ENCODE measurements around the gene IRAK2. TPM values are rescaled to one million over a fixed set of nuclear protein-coding genes. Genes with fewer than 3 reads are reported as not detected.

The IRAK2 gene
- total RNA-seq, 1 donor from 2014 or later, result 0.44 TPM

DNA sequence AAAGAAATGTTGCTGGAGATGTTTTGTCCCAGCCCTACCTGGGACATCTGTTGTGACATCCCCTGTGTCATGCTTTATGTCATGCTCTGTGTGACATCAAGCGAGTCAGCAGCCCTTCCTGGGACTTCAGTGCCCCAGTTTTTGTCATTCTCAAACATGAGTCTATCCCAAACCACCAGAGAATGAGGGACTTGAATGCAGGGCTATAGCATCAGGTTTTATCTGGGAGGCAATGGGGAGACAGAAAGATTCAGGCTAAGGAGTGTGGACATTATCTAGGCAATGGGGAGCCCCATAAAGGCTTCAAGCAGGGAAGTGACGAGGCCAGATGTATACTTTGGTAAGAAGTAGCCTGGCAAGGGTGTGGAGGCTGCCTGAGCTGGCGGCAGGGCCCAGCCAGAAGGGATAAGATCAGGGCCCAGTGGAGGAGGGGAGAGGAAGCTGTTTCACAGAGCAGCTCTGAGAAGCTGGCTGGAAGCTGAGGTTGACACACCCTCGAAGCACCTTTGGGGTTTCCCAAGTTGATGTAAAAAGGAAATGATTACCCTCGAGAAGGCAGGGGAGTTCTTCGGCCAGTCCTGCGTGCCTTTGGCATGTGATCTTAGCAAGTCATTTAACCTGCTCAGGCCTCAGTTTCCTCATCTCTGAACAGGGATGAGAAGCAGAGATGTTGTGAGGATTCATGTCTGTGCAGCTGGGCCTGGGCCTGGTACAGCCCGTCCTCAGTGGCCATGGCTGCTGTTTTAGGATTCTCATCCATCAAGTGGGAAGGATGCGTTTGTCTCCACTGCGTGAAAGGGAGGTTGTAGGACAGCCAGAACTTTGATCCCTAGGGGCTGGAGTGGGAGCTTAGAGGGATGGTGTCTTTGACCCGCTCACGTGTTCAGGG, 34.3 kb downstream of the IRAK2 start:
- DNase-seq (ENCODE audit: low read depth, low spot score), result no peak
- H3K4me1 Mint-ChIP-seq, result peaks cover 5% of the 10 kb centered on the region
- no peaks in the 10 kb centered on the region for H3K36me3 Mint-ChIP-seq (ENCODE audit: low read depth)
- TF ChIP-seq, protein P1, sequence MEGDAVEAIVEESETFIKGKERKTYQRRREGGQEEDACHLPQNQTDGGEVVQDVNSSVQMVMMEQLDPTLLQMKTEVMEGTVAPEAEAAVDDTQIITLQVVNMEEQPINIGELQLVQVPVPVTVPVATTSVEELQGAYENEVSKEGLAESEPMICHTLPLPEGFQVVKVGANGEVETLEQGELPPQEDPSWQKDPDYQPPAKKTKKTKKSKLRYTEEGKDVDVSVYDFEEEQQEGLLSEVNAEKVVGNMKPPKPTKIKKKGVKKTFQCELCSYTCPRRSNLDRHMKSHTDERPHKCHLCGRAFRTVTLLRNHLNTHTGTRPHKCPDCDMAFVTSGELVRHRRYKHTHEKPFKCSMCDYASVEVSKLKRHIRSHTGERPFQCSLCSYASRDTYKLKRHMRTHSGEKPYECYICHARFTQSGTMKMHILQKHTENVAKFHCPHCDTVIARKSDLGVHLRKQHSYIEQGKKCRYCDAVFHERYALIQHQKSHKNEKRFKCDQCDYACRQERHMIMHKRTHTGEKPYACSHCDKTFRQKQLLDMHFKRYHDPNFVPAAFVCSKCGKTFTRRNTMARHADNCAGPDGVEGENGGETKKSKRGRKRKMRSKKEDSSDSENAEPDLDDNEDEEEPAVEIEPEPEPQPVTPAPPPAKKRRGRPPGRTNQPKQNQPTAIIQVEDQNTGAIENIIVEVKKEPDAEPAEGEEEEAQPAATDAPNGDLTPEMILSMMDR (conservative IDR thresholded peaks at IDR 0.05), result no peak
- no peaks in the 10 kb centered on the region for H3K27me3 Mint-ChIP-seq (ENCODE audit: low read depth)
- H3K27ac Mint-ChIP-seq (ENCODE audit: unreplicated experiment), result peak overlapping the region; percentile 17
- H3K4me3 Mint-ChIP-seq, result no peak overlapping the region
- no peaks in the 10 kb centered on the region for H3K9me3 Mint-ChIP-seq

GRCh38 chr3:10204921-10205320, 40.2 kb downstream of the IRAK2 start:
- Mint-ChIP-seq H3K27me3 (ENCODE audit: low read depth) (no peaks in the 10 kb centered on the region), H3K36me3 (ENCODE audit: low read depth) (no peaks in the 10 kb centered on the region), H3K4me3 (no peak overlapping the region), H3K9me3 (no peaks in the 10 kb centered on the region), H3K4me1 (no peaks in the 10 kb centered on the region), H3K27ac (ENCODE audit: unreplicated experiment) (no peak overlapping the region)
- no peak for DNase-seq (ENCODE audit: low read depth, low spot score)
- TF ChIP-seq, protein P1 (conservative IDR thresholded peaks at IDR 0.05), result no peak

DNA sequence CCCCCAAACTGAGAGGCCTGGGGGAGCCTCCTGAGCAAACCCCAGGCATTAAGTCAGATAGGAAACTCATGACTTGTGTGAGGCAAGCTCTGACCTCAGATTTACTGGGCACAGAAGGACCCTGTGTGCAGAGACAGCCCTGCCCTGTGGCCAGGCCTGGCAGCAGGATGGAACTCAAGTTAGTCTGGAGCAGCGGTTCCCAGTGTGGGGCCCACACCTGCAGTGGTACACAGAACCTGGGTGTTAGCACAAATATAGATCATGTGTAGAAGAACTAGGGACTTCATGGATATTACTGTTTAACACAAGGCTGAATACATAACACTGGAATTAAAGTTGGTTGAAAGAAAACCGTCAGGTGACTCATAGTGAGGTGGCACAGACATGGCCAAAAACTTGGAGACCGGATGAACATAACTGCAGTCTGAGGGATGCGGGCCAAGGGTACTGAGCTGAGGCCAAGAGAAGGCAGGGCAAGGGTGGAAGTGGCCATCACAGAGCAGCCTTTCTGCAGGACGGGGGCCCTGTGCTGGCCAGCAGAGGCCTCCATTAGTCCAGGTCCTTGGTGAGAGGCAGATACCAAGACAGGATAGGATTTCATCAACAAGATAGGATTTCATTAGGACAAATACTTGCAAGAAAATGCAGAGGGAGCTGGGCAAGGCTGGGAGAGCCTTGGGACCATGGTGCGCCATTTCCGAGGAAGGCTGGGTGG, 40.9 kb downstream of the IRAK2 start:
- Mint-ChIP-seq H3K4me1 (no peaks in the 10 kb centered on the region), H3K36me3 (ENCODE audit: low read depth) (no peaks in the 10 kb centered on the region), H3K27me3 (ENCODE audit: low read depth) (no peaks in the 10 kb centered on the region), H3K9me3 (no peaks in the 10 kb centered on the region), H3K4me3 (no peak overlapping the region), H3K27ac (ENCODE audit: unreplicated experiment) (peak overlapping the region; percentile 83)
- TF ChIP-seq, protein P1 (conservative IDR thresholded peaks at IDR 0.05), result no peak
- DNase-seq (ENCODE audit: low read depth, low spot score), result no peak

DNA sequence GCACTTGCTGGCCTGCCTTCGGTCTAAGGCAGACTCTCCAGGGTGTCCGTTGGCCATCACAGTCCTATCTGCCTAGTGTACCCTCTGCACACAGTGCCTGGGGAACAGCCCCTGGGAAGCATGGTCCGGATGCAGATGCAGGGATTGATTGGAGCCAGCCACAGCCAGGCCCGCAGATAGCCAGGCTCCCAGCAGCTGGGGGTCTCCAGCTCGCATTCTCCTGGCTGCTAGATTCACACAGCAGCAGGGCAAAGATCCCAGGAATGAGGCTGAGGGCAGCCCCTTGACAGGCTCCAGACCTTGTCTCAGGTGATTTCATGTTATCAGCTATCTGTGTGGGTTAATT, 41.4 kb downstream of the IRAK2 start:
- Mint-ChIP-seq H3K4me1 (no peaks in the 10 kb centered on the region), H3K27ac (ENCODE audit: unreplicated experiment) (no peak overlapping the region), H3K4me3 (no peak overlapping the region), H3K27me3 (ENCODE audit: low read depth) (no peaks in the 10 kb centered on the region), H3K9me3 (no peaks in the 10 kb centered on the region), H3K36me3 (ENCODE audit: low read depth) (no peaks in the 10 kb centered on the region)
- TF ChIP-seq, protein P1 (conservative IDR thresholded peaks at IDR 0.05), result no peak
- DNase-seq (ENCODE audit: low read depth, low spot score), result no peak

- TF ChIP-seq, protein P1 (conservative IDR thresholded peaks at IDR 0.05), result no peak
- no peaks in the 10 kb centered on the region for H3K4me1 Mint-ChIP-seq
- no peak for DNase-seq (ENCODE audit: low read depth, low spot score)
- no peak overlapping the region for H3K4me3 Mint-ChIP-seq
- peaks cover 2% of the 10 kb centered on the region for H3K36me3 Mint-ChIP-seq (ENCODE audit: low read depth)
- H3K9me3 Mint-ChIP-seq, result no peaks in the 10 kb centered on the region
- no peak overlapping the region for H3K27ac Mint-ChIP-seq (ENCODE audit: unreplicated experiment)
- H3K27me3 Mint-ChIP-seq (ENCODE audit: low read depth), result no peaks in the 10 kb centered on the region
Observed at GRCh38 chr3:10213156-10213792, 48.6 kb downstream of the IRAK2 start.

Data from neural crest cell (in vitro differentiated cells).